Measurements from ENCODE around the gene SETX. TPM values are rescaled to one million over a fixed set of nuclear protein-coding genes. Genes with fewer than 3 reads are reported as not detected.

The SETX gene
- total RNA-seq, 1 donor from 2014 or later: 19.7 TPM

Other genes with a start within 250 kb of the SETX start
- 1.8 TPM for gene NTNG2, start 192.9 kb downstream of the SETX start, total RNA-seq
- 17.4 TPM for gene TTF1, start 51.9 kb upstream of the SETX start, total RNA-seq
- gene CFAP77, start 55.2 kb upstream of the SETX start, total RNA-seq: 2.0 TPM
- gene BARHL1, start 227.6 kb upstream of the SETX start, total RNA-seq: not detected

Measured in Right ventricle myocardium superior (tissue), 1 donor.